LHCN-M2 (cell line): Measurements from ENCODE around the gene MOXD1. TPM values are rescaled to one million over a fixed set of nuclear protein-coding genes. Genes with fewer than 3 reads are reported as not detected.
"Not testable (repeated sequence)": the region's sequence is repeated elsewhere in the genome, so short reads cannot be mapped to it uniquely, and the experiment has no call there.

Experiments
- DNase-seq: peaks from one replicate; pipeline ENCODE4 v3.0.0-alpha.2; 2012; ENCODE audit warnings: low read depth
- total RNA-seq: library from RNA; depleted of rRNA; stranded (reverse); fragments of >200 nt; gene quantifications from 2 replicates; pipeline ENCODE4 v1.2.3, GENCODE V29; 2014

MOXD1 gene
- total RNA-seq, 1 experiment from 2014 or later: 27.6 TPM

DNA sequence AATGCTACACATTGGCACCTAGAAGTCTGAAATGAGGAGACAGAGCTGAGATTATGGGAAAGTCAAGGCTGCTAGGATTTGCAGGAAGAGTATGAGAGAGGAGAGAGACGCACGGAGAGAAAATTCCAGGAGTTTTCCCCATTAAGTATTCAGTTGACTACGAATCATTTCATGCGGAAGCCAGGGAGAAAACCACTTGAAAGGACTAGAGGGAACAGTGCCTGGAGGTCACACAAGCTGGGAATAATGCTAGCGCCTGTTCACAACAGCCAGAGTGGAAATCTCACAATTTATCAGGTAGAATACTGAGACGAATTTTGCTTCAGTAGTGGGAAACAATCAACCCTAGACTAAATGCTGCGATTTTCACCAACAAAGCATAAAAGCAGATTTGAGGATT is 118.6 kb downstream of the MOXD1 start:
- no peak for DNase-seq

DNA sequence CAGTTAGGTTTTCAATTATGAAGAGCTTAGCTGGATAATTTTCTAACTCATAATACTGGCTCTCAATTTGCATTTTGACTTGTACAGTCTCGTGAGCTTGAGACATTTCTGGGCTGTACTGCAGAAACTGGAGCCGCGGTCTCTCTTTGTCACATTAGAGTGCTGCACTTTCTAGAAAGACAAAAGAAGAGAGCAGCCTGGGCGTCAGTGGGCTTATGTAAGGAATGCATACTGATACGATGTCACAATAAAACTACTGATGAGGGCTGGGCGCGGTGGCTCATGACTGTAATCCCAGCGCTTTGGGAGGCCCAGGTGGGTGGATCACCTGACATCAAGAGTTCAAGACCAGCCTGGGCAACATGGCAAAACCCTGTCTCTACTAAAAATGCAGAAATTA is 120.8 kb downstream of the MOXD1 start:
- no peak for DNase-seq

DNA sequence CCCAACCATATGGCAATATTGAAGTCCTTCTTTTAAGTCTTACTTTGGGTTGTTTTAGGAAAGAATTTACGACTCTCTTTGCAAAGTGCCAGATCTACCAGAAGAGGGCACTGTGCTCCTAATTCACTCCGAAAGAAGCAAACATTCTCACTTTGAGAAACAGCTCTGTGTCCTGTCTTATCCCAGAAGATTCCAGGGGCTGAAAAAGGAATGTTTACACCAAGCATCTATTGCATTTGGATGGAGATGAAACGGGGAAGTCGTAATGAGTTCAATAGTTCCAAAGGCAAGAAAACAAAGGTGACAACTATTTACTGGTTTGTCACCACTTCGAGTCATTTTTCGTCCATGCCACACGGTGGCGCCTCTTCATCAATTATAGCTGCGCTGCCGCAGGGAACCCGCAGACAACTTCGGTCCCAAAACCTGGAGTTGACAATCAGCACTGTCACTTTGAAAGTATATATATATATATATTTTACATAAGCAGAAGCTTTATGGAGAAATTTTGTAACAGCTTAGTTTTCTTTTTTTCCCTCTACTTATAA is 121.6 kb downstream of the MOXD1 start:
- peak; percentile 64 for DNase-seq

DNA sequence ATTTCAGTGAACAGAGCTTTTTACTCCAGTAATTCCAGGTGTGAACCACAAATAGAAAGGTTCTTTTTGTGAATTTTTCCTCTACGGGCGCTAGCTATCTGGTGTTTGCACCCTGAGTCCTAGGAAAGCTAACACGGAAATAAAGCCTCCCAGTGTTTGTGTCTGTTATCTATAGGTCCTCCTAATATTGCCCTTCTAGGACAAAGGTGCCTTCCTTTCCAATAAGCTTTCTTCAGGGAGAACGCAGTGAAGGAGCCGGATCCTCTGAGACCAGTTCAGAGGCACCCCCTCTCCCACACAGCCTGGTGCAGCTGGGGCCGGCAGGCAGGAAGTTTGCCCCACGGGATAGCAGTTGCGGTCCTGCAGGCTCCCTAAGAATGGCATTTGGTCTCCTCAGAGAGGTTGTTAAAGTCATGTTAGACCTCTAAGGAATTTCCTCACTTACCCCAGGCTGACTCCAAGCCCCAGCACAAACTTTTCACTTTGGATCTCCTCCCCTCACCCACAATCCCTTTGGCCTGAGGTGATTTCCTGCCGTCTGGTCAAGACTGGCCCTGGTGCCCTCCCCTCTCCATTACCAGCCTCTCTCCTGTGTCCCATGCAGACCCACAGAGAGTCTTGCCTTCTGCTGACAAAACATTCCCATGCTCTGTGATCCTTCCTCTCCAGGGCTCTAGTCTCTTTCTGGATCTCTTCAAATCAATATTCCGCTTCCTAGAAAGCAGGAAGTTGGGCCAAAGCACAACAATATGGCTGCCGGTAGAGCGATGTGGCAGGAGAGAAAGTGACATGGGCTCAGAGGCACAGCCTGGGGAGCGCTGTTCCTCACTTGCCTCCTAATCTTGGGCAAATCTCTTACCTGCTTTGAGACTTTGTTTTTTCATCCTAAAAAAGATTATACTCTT is 126.0 kb downstream of the MOXD1 start:
- no peak for DNase-seq

DNA sequence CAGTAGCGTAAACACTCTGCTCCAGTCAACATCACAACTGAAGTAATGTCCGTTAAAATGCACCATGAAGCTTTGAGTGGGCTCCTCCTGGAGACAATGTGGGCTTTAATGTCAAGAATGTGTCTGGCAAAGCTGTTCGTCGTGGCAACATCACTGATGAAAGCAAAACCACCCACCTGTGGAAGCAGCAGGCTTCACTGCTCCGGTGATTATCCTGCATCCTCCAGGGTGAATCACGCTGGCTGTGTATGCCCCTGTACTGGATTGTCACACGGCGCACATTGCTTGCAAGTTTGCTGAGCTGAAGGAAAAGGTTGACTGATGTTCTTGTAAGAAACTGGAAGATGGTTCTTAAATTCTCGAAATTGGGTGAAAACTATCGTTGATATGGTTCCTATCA is 128.5 kb downstream of the MOXD1 start:
- DNase-seq: no peak

DNA sequence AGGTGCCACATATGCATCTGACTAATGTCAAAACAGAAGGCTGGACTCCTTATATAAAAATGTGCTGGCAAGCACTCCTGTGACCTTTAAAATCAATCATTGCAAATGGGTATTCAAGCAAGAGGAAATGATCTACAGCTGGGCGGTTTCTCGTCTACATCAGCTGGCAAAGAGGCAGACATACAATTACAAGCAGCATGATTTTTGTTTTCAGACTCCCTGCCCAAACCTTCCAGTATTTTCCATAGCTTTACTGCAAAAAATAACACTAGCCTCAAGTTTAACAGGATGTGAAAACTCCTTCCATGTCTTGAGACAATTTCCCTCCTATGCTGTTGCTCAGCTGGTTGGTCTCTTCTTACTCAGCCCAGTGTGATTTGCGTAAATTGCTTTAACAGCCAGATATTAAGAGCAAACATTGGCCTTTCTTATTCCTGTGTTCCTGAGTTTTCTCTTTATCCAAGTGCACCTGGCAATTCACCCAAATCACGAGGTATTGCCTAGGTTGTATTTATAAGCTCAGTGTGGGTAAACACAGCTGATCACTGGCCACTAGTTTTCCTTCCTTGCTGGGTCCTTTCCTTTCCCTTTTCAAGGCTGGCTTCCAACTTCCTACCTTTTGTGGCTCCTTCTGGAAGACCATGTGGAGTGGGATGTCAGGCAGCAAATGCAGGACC is 130.4 kb downstream of the MOXD1 start:
- no peak for DNase-seq

DNA sequence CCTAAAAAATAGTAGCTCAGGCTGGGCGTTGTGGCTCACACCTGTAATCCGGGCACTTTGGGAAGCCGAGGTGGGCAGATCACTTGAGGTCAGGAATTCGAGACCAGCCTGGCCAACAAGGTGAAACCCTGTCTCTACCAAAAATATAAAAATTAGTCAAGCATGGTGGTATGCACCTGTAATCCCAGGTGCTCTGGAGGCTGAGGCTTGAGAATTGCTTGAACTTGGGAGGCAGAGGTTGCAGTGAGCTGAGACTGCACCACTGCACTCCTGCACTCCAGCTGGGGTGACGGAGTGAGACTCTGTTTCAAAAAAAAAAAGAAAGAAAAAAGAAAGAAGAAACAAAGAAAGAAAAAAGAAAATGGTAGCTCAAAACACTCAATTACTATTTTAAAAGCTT is 132.6 kb downstream of the MOXD1 start:
- not testable (repeated sequence) for DNase-seq

DNA sequence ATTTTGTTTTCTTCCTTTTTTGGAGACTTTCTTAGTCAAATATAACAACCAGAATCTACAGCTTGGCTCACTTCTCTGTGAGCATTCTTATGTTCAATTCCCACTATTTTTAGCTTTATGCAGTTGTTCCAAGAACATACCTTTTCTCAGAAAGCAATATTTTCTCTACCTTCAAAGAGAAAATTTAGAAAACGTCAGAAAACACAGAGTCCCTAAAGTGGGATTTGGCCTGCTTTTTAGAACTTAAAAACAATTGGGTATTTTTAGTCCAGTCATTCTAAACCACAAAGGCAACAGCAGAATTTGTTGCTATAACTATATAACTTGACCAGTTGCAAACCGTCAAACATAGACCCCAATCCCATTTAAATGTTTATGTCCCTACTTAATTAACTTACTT is 133.1 kb downstream of the MOXD1 start:
- no peak for DNase-seq

DNA sequence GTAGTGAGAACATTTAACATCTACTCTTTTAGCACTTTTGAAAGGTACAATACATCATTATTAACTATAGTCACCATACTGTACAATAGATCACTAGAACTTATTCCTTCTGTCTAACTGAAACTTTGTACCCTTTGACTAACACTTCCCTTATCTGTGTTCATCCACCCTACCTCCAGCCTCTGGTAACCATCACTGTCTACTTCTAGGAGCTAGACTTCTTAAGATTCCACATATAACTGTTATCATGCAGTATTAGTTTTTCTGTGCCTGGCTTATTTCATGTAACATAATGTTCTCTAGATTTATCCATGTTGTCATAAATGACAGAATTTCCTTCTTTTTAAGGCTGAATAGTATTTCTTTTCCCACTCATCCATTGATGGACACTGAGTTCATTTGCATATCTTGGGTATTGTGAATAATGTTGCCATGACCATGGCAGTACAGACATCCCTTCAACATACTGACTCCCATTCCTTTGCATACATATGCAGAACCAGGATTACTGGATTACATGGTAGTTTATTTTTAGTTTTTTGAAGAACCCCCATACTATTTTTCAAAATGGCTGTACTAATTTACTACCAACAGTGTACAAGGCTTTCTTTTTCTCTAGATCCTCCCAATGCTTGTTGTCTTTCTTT is 135.7 kb downstream of the MOXD1 start:
- no peak for DNase-seq

DNA sequence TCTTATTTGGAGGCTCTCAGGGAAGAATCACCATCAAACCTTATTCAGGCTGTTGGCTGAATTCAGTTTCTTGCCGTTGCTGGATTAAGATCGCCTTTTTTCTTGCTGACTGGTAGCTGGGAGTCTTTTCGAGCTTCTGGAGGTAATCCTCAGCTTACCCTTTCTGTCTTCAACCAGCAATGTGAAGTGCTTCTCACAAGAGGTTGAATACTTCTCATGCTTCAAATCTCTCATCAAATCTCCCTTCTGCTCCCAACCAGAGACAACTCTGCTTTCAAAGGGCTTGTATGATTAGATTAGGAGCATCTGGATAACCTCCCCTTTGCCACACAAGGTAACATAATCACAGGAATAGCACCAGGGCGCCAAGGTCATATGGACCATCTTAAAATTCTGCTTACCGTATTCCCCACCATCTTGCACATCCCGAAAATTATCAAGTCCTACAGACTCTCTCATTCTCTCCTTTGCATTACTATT is 137.2 kb downstream of the MOXD1 start:
- DNase-seq: no peak

DNA sequence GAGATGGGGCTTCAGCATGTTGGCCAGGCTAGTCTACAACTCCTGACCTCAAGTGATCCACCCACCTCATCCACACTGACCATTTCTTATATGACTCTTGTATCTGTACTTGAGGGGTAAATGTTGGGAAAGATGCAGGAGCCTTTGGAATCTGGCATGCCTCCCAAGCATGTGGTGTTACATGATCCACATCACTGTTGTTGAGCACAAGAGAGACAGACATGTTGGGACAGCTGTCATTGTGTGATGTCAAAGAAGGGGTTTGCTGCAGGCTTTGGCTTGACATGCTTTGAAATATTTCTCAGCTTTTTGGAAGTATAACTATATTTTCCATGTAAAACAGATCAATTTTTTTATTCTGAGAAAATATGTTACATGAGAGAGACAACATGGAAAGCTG is 139.9 kb downstream of the MOXD1 start:
- peak; percentile 96 for DNase-seq

DNA sequence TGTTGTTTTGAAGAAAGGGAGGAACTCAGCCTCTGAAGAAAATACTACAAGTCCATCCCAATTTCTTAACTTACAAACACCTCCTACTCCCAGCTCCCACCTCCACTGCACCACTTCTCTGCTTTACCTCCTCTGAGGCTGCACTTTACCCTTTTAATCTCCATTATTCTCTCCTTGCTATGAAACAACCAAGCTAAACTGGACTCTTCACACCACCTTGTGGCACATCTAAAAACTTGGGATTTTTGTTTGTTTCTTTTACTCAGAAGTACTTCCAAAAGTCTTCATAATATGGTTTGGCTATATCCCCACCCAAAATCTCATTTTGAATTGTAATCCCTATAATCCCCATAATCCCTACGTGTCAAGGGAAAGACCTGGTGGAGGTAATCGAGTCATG is 142.2 kb downstream of the MOXD1 start:
- peak; percentile 37 for DNase-seq

DNA sequence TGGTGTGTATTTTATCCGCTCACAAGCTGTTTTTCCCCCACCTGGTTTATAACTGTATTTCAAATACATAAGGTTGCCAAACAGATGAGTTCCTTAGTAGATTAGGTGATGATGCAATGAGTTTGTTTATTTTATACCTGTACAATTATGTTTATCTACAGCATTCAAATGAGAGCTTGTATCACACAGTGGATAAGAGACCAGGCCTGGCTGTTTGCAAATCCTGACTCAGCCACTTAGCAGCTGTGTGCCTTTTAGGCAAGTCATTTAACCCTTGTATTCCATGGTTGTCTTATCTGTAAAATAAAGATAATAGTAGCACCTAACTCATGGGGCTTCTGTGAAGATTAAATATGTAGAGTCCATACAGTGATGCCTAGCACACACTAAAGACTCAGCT is 143.7 kb downstream of the MOXD1 start:
- DNase-seq: no peak

DNA sequence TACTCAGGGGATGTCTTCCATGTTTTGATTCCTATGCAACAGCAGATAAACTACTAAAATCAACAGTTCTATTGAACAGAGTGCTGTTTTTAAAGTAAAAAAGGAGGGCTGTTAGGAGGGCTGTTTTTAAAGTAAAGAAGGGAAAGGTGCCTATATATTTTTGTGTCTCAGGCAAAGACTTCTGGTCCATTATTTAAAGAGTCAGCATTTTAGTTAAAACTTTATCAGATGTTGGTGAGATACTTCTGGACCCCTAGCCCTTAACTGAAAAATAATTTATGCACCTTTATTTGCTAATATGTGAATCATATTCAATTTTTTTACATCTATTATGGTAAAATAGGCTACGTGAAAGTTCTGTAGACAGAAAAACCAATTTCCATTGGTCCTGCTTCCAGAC is 144.8 kb downstream of the MOXD1 start:
- DNase-seq: no peak

DNA sequence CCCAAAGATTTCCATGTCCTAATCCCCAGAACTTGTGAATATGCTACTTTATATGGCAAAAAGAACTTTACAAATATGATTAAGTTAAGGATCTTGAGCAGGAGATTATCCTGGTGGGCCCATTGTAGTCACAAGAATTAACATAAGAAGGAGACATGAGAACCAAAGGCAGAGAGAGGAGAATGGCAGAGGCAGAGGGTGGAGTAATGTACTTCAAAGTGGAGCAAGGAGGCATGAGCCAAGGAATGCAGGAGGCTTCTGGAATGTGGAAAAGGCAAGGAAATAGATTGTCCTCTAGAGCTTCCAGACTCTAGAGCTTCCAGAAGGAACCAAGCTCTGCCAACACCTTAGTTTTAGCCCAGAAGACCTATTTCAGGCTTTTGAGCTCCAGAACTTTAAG is 147.4 kb downstream of the MOXD1 start:
- no peak for DNase-seq

DNA sequence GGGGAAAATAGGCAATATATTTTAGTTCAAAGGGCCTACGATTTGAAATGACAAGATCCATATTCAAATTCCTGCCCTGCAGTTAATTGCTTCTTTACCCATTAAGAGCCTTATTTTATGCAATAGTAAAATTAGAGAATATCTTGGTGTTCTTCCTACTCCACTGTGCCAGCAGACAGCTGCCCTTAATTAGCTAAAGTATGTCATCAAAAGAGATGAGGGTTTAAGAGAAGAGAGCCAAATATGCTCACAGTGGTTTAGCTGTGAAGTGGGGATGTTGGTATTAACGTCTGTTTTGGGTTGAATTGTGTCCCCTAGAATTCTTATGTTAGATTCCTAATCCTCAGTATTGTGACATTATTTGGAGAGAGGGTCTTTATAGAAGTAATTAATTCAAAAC is 148.1 kb downstream of the MOXD1 start:
- DNase-seq: no peak

DNA sequence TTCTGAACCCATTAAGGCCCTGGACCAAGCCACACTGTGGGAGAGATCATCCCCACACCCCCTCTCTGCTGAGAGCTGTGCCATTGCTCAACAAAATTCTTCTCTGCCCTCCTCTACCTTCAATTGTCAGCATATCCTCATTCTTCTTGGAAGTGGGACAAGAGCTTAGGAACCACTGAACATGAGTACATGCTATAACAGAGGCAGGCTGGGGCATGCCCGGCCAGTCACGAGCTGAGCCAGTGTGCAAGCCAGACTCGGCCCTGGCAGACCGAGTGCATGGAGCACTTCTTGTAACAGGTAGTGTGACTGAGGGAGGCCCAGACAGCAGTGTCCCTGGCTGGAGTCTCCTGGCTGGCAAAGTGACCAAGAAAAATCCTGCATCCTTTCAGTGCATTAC is 149.2 kb downstream of the MOXD1 start:
- DNase-seq: no peak

DNA sequence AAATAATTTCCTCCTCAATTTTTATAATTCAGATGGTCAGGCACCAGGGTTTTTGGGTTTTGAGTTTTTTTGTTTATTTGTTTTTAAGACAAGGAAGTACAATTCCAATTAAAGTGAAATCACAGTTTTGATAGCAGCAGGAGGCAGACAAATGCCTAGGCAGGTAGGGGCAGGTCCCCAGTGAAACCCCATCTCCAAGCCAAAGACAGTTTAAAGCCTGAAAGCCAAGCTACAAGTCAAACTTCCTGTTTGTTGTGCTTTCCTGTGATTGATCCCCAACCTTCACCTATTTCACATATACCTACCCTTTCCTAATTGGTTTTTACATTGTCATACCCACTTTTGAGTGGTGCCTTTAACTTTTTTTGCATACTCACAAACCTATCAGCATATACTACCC is 149.6 kb downstream of the MOXD1 start:
- DNase-seq: no peak

DNA sequence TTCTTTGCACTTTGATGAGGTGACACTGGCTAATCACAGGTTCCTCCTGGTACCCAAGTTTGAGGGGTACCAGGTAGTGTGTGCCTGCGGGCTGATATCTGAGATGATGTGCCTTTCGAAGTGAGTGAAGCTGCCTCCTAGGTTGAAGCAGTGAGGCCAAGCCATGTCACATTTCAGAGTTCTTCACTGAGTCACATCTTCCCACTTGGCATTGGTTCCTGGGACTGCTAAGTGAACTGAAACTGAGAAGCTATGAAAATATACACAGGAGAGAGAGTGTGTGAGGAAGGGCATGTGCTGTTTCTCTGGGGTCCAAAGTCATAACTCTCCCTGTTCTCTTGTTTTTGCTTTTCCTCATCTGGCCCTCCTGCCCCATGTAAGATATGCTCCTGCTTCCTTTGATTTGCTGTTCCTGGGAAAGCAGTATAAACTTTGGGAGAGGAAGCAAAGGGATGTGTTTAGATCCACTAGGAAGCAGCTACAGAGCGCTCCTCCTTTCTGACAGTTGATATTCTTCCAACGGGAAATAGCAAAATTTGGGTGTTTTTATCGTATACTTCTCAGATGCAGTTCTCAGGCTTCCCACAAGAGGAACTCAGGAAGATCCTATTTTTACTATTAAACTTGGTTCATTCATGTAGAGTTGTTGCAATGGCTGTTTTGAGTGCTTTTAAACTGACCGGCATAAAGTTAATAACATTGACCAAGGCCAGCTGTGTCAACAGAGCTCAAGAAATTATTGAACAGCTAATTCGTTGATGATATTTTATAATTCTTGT is 153.7 kb downstream of the MOXD1 start:
- DNase-seq: no peak

DNA sequence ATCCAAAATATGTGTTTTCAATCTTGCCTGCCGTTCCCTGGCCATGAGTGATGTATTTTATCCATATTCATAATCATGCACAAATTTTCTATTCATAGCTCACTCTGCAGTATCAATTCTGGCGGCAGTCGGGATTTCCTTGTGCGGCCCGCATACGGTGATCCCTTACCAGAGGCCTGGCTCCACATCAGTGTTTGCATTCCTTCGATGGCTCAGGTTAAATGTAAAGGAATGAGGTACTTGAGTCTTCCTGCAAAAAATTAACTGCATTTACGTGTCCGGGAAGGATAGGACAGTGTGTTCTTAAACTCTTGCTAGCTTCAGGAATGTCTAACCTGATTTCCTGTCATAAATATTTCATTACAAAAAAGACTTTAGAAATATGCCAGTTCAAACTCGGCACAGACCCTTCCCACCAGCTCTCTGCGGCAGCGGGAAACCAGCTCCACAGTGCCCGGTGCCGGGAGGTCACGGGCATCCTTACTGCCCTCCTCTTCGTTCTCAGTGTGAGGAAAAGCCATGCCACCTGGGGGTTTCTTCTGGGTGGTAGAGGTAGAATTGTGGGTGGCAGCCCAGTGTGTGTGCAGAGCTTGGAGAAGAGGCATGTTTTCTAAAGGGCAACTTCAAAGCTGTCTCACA is 154.5 kb downstream of the MOXD1 start:
- no peak for DNase-seq

DNA sequence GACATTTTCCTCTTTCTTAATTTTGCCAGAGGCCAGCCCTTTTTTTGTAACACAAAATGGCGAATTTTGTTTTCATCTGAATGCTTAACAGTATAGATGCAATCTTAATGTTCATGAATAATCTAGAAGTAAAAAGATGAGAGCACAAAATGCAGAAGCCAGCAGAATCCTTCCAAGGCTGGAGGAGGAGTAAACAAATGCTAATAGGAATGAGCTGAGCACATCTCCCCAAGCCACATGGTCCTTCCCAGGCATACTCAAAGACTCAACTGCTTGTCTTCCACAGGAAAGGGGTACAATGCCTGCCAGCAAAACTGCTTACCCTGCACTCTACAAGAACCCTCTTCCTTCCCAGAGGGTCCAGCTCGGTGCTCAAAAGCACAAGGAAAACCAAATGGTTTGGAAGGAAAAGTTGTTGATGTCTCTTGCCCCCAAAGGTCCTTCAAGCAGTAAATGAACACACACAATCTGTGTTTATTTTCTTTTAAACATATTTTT is 155.1 kb downstream of the MOXD1 start:
- DNase-seq: no peak
